ENCODE results near the gene PRDM16.

Gene PRDM16

DNA sequence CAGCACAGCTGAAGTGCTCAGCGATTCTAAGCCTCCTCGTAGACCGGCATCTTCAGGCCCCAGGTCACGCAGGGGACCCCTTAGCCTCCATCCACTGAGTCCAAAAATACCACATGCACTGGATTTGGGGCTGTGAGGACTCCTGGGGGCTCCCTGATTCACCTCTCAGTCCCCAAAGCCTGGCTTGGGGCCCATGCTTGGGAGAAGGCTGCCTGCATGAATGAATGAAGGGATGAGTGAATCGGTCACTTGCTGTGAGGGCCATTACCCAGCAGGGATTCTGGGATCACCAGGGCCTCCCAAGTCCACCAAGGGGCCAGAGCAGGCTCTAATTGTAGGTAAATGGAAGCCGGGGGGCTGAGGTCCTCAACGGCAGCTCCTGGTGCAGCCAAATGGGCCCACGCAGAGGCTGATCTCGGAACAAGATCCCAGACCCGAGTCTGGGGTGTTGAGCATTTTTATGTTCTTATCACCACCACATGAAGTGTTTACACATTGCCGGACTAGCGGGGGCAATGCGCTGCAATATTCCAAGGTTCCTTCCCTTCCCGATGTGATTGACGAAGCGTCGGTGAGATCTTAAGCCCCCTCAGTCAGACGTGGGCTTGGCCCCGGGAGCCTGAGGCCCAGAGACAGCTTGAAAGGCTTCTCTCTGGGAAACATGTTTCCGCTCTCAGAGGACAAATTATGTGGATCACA, 371.9 kb downstream of the PRDM16 start:
- DNase-seq = no peak

DNA sequence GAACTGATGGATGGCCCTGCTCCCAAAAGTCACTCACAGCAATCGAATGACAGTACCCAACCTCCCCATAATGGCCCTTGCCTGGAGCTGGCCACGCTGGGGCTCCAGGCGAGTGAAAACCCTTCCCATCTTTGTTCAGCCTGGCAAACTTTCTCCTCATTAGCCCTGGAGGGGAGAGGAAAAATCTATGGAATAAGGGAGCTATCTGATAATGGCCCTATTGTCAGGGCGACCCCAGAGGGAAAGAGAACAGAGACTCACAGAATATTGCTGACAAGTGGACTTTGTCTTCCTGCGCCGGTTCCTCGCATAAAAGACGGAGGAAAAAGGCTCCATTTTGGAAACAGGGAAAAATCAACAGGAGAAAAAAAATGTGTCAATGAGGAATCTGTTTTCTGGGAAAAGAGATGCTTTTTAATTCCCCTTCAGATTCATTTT, 372.4 kb downstream of the PRDM16 start:
- DNase-seq = no peak

DNA sequence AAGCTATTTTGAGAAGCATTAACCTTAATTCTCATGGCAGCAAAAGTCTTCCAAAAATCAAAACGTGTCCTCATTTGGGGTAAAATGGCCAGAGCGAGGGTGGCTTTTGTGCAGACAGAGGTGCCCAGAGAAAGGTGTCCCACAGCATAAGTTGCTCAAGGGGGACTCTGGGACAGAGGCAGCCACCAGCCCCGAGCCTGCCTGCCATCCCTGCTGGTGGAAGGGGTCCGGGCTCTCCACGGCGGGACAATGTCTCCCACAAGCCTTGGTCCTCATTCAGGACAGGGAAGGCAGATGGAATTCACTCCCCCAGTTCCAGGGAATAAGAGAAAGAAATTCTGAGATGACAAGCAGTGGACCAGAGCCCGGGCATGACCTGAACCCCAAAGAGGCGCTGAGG, 372.9 kb downstream of the PRDM16 start:
- no peak for DNase-seq

DNA sequence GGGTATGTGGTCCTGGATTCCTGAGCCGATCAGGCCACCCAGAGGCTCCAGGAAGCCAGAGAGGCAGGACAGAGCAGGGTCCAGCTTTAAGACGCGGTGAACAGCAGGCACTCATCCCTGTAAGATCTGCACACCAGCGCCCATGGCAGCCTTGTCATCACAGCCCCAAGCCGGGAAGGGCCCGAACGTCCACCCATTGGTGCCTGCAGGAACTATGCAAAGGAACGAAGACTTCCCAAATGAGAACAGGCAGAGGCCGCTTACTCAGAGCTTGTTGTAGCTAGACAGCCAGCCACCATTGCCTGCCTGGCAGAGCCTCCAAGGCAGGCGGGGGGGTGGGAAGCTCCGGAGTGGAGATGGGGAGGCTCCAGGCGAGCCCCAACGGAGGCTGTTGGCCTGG, 373.3 kb downstream of the PRDM16 start:
- DNase-seq = no peak

DNA sequence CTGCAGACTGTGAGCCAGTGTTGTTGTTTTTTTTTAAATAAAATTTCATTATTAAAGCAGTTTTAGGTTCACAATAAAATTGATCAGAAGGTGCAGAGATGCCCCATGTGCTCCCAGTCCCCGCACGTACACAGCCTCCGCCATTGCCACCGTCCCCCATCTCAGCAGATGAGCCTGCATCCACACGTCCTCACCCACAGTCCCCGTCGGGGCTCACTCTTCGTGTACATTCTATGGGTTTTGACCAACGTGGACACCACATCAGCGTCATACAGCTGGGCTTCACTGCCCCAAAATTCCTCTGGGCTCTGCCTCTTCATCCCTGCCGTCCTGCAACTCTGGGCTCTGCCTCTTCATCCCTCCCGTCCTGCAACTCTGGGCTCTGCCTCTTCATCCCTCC, 373.9 kb downstream of the PRDM16 start:
- no peak for DNase-seq

DNA sequence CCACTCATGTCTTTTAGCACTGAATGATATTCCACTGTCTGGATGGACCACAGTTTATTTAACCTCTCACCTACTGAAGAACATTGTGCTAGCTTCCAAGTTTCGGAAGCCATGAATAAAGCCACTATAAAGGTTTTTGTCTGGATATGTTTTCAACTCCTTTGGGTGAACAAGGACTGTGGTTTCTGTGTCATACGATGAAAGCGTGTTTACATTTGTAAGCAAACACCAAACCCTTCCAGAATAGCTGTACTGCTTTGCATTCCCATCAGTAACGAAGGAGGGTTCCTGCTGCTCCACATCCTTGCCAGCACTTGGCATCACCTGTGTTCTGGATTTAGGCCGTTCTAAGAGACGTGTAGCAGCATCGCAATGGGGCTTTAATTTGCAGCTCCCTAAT, 374.8 kb downstream of the PRDM16 start:
- DNase-seq = no peak

DNA sequence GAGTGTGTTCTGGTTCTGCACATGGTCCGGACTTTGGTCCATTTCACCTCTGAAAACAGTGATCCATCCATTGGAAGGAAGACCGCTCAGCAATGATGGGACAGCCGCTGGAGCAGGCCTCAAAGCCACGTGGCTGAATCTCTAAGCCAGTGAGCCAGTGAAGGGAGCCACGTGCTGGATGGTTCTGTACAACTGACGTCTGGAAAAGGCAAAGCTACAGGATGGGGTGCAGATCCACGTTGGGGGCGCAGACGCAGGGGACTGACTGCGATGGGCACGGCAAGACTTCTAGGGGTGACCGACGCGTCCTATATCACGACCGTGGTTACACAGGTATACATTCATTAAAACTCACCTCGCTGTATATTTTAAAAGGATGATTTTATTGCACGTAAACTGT, 375.3 kb downstream of the PRDM16 start:
- no peak for DNase-seq

DNA sequence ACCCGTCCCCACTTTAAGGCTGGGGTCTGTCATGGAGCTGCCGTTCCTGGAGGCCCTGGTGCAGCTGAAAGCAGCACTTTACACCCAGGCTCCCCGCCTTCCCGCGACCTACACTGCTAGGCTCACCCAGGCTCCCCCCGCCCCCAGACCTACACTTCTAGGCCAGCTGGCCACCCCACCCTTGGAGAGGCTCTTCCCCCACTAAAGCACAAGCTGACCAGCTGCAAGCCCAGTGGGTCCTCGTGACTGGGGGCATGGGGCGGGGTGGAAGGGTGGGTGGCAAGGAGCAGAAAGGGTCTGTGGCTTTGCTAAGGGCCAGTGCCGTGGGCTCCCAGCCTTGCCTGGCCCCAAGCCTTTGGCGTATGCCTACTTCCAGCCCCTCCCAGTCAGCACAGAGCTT, 375.7 kb downstream of the PRDM16 start:
- no peak for DNase-seq

DNA sequence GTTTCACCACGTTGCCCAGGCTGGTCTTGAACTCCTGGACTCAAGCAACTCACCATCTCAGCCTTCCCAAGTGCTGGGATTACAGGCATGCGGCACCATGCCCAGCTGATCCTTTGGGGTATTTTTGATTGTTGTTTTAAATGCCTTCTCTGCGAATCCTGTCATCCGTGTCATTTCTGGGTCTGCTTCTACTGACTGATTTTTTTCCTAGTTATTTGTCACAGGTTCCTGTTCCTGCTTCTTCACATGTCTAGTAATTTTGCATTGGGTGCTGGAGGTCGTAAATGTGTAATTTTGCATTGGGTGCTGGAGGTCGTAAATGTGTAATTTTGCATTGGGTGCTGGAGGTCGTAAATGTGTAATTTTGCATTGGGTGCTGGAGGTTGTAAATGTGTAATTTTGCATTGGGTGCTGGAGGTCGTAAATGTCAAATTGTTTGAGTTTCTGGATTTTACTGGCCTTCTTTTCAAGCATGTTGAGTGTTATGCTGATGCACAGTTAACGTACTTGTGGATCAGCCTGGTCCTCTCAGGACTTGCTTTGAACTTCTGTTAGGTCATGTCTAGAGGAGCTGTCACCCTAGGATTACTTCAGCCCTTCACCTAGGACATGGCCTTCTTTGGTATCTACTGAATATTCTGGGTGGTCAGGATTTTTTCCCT, 381.3 kb downstream of the PRDM16 start:
- DNase-seq = no peak

DNA sequence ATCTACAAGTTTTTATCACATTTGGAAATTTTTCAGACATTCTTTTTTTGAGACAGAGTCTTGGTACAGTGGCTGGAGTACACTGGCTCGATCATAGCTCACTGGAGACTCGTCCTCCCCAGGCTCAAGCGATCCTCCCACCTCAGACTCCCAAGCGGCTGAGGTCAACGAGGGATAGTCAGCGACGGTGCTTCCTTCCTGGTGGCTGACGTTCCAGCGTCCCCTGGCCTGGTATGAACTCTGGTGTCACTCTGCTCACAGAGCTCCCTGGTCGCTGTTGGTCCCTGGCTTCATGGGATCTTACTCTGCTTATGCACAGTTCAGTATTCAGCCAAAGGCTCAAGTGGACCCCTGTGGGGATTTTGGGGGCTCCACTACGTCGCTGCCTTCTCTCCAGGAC, 382.0 kb downstream of the PRDM16 start:
- no peak for DNase-seq

DNA sequence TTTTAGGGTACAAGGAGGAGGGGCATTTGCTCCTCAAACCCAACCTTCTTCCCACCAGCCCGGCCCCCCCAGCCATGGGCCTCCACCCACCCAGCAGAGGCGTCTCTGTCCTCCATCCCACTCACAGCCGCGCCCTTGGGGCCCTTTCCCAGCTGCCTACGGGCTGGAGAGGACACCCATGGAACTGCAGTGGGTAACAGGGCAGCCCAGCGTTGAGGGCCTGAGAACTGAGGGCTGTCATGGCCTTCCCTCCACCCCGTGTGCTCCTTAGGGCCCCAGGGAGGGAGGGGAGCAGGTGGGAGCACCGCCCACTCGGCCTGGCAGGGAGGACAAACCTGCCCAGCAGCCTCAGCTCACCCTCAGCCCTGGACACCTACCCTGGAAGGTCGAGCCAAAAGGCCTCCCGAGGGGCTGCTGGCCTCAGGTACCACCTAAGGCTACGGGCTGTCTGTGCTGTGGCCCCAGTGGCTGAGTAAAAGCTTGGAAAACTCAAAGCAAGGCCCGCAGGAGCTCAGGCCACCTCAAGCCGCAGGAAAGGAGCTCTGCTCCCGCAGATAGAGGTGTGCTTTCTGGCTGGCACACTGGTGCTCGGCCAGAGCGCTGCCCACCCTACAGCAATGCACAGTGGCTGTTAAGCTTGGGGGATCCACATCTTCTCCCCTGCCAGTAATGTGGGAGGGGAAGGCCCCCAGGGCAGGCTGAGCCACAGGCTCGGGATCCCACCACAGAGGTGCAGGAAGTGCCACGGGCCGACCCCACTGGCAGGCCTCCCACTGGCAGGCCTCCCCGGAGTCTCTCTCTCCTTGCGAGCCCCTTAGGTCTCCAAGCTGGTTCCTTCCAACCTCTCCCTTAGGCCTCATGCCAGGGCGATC, 383.2 kb downstream of the PRDM16 start:
- DNase-seq = no peak

DNA sequence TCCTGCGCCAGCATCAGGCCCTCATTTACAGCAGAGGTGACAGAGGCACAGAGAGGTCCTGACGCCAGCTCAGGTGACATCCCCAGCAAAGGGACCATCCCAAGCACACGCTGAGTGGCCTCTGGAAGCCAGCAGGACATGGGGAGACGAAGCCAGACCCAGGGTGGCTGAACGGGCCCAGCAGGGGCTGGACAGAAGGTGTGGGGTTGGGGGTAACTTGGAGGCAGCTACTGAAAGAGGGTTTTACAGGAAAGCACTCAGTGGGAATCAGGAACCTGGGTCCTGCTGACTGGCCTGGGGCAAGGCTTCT, 383.8 kb downstream of the PRDM16 start:
- DNase-seq = no peak

DNA sequence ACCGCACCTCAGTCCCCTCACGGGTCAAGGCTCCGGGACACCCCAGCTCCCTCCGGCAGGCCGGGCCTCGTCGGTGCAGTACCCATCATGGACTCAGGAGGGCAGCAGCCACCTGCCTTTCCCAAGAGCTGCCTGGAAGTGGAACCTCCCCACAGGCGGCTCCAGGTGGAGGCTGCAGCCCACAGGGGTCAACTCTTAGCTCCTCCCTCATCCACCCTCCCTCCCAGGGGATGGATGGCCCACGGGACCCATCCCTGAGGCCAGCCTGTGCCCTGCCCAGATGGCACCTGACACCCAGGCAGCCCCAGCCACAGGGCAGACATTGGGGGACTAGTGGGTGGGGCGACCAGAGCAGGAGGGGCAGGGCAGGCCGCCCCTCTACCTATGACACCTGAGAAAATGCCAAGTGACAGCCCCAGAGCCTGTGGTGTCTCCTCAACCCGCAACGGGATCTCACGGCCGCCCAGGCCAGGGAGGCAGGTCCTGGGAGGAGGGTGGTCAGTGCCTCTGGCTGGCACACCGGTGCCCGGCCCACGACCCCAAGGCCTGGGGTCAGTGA, 384.3 kb downstream of the PRDM16 start:
- peak; percentile 81 for DNase-seq

DNA sequence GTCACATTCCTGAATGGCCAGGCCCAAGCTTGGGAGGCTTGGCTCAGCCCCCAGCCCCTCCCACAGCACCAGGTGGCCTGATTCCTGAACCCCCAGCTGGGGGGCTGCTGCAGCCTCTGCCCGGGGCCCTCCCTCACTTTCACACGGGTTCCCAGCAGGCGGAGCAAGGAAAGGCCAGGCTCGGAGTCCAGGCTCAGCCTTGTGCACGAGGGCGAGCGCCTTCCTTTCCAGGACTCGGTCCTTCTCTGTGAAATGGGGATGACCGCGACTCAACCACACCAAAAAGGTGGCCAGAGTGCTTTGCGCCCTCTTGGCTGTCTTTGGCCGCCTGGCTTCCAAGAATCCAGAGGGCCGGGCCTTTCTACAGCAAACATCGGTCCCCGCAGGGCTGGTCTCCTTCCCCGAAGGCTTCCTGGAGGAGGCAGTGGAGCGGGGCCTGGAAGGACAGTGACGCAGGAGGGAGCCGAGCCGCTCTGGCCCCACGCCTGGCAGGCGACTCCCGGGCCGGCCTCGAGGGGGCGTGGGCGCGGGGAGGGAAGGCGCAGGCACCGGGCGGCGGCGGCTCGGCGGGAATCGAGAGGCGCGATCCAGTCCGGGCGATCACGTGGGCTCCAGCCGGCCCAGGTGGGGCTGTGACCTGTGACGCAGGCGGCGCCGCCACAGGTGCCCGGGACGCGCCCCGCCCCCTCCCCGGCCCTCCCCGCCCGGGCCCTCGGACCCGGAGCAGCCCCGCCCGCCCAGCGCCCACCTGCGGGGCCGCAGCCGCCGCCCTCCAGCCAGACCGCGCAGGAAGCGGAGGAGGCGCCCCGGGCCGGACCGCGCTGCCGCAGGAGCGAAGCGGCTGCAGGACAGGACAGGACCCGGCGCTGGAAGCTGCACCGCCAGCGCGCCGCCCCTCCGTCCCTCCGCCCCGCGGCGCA, 385.1 kb downstream of the PRDM16 start, which contains the start of gene ARHGEF16:
TSS of gene ARHGEF16 (plus strand) at position 775 of the 920 bp plus-strand sequence. CDS start 8,420 bp downstream, outside the sequence.
- peak; percentile 68 for DNase-seq

DNA sequence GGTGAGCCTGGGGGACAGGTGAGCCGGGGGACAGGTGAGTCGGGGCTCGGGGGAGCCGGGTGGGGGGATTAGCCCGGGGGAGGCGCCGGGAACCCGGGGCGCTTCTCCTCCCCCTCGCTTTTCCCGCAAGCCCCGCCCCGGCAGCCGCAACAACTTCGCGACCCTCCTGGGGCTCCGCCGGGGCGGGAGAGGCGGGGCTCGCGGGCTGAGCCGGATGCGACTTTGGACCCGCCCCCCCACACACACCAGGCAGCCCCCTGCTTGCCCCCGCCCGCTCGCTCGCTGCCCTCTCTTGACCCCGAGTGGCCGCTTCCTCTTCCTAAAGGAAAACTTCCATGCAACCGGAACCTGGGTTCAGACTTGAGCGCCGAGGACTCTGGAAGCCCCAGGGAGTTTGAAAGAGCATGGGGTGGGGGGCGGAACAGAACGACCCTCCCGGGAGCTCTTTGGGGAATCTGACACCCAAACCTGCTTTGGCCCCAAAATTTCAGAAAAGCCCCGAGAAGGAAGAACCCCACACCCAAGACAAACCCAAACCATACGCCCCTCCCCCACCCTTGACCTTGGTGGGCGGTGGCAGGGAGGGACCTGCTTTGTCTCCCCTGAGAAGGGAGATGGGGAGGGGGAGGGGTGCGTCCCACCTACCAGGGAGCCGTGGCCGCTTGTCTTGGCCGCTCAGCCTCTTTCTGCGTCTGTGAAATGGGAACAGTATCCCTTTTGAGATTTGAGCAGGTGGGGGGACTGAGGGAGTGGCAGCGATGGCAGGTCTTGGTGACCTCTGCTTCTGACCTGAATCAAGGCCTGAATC, 386.0 kb downstream of the PRDM16 start:
- DNase-seq = peak; percentile 40

DNA sequence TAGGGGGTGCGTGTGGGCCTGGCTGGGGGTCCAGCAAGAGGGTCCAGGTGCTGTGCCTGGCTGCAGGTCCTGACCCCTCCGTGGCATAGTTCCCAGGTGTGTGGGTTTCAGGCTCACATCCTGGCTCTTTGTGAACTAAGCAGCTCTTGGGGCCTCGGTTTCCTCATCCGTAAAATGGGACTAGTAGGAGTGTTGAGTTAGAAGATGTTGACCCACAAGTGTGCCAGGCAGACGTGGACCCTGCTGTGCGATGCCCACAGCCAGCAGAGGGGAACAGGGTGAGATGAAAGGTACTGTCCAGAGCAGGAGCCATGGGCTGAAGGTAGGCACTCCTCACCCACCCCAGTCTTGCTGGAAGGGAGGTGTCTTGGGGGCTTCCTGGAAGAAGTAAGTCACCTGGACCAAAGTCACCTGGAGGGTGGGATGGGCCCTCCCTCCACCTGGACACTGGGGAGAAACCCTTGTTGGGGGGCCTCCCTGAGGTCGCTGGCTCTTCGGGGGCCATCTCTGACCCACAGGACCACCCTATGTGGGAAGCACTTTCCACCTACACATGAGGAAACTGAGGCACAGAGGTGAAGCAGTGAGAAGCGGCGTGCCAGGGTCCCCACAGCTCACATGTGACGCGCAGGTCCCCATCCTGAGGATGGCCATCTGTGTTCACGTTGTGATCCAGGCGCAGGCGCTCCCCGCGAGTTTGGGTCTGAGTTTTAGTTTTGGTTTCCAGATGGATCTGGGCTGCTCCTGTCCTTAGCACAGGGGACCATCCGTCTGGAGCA, 386.9 kb downstream of the PRDM16 start:
- no peak for DNase-seq

DNA sequence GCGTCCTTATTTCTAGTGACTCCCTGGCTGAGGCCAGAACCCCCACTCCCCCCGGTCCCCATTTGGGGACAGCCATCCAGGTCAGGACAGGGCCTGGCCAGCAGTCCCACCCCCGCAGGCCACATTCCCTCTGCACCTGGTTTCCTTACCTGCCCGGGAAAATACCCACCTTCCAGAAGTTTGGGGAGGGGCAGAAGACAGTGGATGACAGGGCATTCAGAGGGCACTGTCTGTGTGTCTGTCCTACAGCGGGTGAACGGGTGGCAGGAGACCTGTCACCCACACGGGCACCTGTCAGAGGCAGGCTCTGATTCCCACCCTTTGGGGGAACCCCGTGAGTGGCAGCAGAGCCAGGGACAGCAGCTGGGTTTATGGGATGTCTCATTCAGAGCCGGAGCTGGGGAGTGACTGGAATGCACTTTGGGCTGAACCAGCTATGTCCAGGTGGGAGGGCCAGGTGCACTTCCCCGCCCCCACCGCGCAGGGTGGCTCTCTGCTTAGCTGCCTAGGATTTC, 387.5 kb downstream of the PRDM16 start:
- DNase-seq = no peak

DNA sequence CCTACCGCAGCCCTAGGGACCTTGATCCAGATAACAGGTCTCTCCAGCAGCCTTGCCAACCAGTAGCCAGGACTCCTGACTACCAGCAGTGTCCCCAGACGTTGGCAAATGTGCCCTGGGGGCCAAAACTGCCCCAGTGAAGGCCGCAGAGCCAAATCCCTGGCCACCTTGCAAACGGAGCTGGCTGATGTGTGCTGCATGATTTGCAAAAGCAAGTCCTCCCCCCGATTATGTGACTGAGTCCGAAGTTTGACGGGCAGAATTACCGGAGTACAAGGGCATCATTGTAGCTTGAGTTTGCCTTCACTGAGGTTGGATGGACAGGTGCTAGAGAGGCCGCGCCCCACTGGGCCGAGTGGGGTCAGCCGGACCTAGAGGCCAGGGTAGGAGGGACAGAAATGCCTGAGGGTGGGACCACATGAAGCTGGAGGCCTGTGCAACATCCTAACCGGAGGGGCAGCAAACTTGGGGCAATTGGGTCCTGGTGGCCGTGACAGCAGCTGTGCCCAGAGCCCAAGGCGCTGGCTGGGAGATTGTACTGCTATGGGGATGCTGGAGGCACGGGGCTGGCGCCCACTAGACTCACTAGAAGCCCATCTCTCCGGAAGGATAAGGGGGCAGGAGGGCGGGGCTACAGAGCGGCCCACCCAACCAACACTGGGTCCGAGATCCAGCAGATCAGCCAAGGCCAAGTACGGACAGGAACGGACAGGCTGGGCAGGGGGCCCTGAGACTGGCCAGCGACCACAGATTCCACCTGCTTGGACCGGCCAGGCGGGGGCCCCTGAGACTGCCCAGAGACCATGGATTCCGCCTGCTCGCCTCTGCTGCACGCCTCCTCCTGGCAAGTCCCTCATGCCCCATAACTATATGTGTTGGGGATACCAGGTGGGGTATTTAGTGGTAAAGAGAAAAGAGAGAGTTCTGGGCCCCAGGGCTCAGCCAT, 388.2 kb downstream of the PRDM16 start:
- no peak for DNase-seq

Data from hematopoietic multipotent progenitor cell treated with erythropoietin and hydrocortisone succinate and interleukin-3 and kit ligand, for 4 days (in vitro differentiated cells).